Muscle of leg (tissue), 11 donors: ENCODE results near the gene IGF2. TPM values are rescaled to one million over a fixed set of nuclear protein-coding genes. Genes with fewer than 3 reads are reported as not detected.

Source experiments
- DNase-seq: peaks from one replicate; pipeline ENCODE4 v3.0.0; 2013
- H3K27ac ChIP-seq: one replicate; pipeline ENCODE4 v1.5.1; 2013; ENCODE audit warnings: mild to moderate bottlenecking, low read length, control low read depth
- H3K27me3 ChIP-seq: one replicate; pipeline ENCODE4 v1.6.1; 2013; ENCODE audit warnings: low read length; ENCODE audit not compliant: control insufficient read depth, insufficient read depth
- H3K36me3 ChIP-seq: one replicate; pipeline ENCODE4 v1.6.1; 2013; ENCODE audit warnings: low read length; ENCODE audit not compliant: control insufficient read depth, insufficient read depth
- H3K4me1 ChIP-seq: one replicate; pipeline ENCODE4 v1.6.1; 2013; ENCODE audit warnings: low read length; ENCODE audit not compliant: control insufficient read depth, insufficient read depth
- H3K4me3 ChIP-seq: one replicate; pipeline ENCODE4 v1.5.1; 2013; ENCODE audit warnings: low read length, control low read depth
- H3K9me3 ChIP-seq: replicated peaks from 2 replicates; pipeline ENCODE4 v1.6.1; 2013; ENCODE audit warnings: low read depth, low read length; ENCODE audit not compliant: control insufficient read depth
- WGBS: methylation state at CpG from one replicate; pipeline ENCODE4 v1.1.5; 2013; ENCODE audit warnings: missing lambda C conversion rate; ENCODE audit not compliant: insufficient coverage; 5-methylcytosine and 5-hydroxymethylcytosine counted together
- polyA plus RNA-seq, 8 donors: library from polyadenylated mRNA; unstranded; fragments of 120-200 nt; gene quantifications; one replicate each; pipeline versions ENCODE4 v1.2.1 to v1.2.3, GENCODE V29; 2013; ENCODE audit warnings: inconsistent platforms in 1 of 8, low replicate concordance in 1 of 8; ENCODE audit not compliant: insufficient read length in 8 of 8, insufficient read depth in 1 of 8
- total RNA-seq: library from RNA; stranded (reverse); fragments of 120-200 nt; gene quantifications from one replicate; pipeline ENCODE4 v1.2.4, GENCODE V29; 2013

Gene IGF2
- total and polyA plus RNA-seq, 9 donors: 1,262 to 5,136 (median 4,438) TPM

DNA sequence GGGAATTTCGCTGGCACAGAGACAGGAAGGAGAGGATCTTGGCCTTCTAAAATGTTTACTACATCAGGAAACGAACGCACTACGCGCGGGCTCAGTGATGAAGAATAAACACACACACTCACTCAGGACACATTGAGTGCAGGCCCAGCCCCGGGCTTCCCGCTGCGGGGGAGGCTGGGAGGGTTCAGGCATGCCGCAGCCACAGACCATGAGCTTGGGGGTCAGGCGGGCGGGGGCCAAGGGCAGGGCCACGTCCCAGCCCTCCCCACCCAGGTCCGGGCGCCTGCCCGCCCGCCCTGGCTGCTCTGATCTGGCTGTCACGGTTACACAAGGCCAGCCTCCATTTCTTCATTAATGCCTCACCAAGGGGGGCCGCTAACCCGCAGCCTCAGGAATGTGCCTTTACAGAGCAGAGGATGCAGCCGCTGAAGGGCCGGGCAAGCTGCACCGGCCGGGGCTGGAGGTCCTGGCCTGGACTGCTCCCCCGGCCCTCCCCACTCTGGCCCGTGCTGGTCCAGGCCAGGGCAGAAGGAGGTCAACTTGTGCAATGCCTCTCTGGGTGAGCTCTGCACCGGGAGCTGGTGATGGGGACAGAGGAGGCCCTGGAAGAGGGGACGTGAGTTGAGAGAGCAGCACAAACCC lies 41.7 kb downstream of the IGF2 start:
- Histone ChIP-seq H3K27ac (peak overlapping the region; percentile 69), H3K36me3 (no peaks in the 10 kb centered on the region), H3K27me3 (no peaks in the 10 kb centered on the region), H3K9me3 (peaks cover 6% of the 10 kb centered on the region), H3K4me1 (peaks cover 51% of the 10 kb centered on the region), H3K4me3 (no peak overlapping the region)
- 10% methylated on average over 13 of the region's 28 CpGs for WGBS
- peak; percentile 74 for DNase-seq

DNA sequence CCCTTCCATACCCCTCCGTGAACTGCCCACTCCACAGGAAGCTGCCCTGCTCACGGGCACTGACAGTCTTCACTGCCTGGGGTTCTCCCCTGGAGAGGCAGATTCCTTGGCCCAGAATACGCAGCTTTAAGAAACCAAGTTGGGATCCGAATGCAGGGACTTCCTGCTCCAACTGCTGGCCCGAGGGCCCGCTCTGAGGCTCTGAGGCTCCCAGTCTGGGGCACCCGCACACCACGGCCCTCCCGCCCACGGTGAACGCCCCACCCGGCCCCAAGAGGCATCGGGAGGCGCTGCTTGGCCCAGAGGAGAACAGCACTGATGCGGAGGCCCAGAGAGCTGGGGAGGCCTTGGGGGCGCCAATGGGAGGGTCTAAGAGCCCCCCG lies 42.3 kb downstream of the IGF2 start:
- Histone ChIP-seq H3K27ac (peak overlapping the region; percentile 69), H3K36me3 (no peaks in the 10 kb centered on the region), H3K4me3 (no peak overlapping the region), H3K9me3 (peaks cover 6% of the 10 kb centered on the region), H3K27me3 (no peaks in the 10 kb centered on the region), H3K4me1 (peaks cover 51% of the 10 kb centered on the region)
- peak; percentile 40 for DNase-seq
- WGBS: 48% methylated on average over 16 of the region's 17 CpGs

DNA sequence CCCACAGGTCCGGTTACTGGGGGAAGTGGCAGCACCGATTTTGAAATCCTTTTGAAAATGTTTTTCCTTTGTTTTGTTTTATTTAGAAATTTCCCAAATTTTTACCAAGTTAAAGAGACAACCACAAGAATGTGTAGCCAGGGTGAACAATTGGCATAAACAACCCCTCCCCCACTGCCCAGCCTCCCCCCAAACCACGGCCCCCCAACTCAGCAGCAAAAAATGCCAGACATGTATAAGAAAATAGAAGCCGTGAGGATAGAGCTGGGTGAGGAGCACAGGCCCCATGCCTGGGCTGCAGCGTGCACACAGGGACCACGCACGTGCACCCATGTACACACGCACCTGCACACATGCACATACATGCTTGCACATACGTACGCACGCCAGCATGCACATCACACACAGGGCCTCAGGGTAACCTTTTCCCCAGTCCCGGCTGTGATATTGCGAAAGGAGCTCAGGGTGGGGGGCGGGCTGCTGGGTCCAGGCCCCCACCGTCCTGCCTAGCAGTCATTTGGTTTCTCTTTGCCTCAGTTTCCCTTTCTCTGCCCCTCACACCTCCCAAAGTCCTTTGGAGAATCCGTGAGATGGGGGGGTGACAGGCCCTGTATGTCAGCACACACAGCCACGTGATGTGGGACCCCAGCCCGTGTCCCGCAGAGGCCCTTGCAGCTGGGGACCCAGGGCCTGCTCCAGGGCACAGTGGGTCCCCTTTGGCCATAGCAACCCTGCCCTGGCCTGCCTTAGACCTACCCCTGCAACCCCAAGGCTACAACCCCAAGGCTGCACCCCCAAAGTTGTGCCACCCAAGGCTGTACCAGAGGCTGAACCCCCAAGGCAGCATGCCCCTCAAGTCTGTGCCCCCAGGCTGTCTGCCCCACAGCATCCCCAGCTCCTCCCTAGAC lies 42.9 kb downstream of the IGF2 start:
- no peaks in the 10 kb centered on the region for H3K27me3 ChIP-seq
- peaks cover 51% of the 10 kb centered on the region for H3K4me1 ChIP-seq
- H3K36me3 ChIP-seq: no peaks in the 10 kb centered on the region
- 94% methylated on average over 13 of the region's 19 CpGs for WGBS
- H3K27ac ChIP-seq: peak overlapping the region; percentile 69
- no peak for DNase-seq
- H3K4me3 ChIP-seq: no peak overlapping the region
- peaks cover 6% of the 10 kb centered on the region for H3K9me3 ChIP-seq

DNA sequence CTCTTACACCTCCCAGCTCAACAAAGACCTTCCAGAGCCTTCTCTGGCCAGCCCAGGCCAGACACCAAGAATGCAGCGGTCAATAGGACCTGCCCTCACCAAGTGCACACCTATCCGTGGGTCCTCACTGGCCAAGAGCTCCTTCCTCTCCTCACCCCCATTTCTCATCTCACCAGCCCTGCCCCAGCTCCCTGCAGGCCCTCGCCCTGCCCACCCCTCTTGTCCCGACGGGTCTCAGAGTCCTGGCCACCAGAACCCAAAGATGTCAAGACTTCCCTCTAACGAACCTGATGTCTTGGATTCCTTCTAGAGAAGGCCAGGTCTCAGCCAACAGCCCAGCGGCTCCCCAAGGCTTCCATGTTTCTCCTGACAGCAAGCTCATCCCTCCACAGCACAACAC lies 43.6 kb downstream of the IGF2 start:
- peaks cover 49% of the 10 kb centered on the region for H3K4me1 ChIP-seq
- H3K27me3 ChIP-seq: no peaks in the 10 kb centered on the region
- H3K4me3 ChIP-seq: no peak overlapping the region
- 93% methylated on average over 4 of the region's 7 CpGs for WGBS
- DNase-seq: no peak
- peaks cover 6% of the 10 kb centered on the region for H3K9me3 ChIP-seq
- no peaks in the 10 kb centered on the region for H3K36me3 ChIP-seq
- no peak overlapping the region for H3K27ac ChIP-seq

DNA sequence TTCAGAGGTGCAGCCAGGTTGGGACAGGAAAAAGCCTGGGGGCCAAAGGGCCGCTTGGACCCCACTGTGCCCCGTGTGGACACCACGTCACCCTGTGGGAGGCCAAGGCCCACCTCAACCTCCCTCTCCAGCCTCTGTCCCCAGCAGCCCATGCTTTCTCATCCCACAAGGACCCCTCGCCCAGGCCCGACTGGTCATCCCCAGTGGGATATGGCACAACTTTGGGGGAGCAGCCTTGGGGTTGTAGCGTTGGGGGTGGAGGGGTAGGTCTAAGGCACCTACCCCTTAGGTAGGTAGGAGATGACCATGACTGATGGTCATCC lies 44.0 kb downstream of the IGF2 start:
- peaks cover 46% of the 10 kb centered on the region for H3K4me1 ChIP-seq
- no peak for DNase-seq
- WGBS: 100% methylated on average over 1 of the region's 6 CpGs

DNA sequence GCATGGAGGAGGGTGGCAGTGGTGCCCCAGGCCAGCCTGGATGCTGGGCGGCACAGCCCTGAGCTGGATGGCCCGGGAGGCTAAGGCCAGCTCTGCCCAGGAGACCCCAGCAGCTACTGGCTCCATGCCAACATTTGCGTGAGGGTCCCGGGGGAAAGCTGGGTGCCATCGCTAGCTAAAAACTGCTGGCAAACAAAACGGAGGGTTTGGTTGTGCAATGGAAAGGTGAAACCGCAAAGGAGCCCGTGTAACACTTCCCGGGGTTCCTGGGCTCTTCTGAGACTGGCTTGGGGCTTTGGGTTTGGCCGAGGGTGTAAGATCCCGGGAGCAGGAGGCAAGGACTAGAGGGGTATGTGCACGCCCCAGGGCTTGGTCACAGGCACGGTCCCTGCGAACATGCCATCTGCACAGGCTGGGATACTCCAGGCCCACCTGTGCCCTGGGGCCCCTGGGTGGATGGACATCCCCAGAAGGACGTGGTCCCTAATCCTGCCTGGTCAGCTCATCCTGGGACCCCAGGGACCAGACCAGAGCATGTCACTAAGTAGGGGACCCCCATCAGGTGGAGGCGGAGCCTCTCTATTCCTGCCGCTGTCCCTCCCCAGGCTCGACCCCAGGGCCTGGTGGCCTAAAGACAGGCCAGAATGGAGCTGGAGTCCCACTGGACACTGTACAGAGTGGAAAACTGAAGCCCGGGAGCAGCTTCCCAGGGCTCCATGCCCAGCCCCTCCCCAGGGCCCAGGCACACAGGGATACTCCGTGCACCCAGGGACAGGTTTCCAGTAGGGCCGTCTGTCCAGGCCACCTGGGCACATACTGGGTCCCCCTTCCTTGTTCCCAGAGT lies 44.6 kb downstream of the IGF2 start:
- Histone ChIP-seq H3K4me3 (no peak overlapping the region), H3K27me3 (no peaks in the 10 kb centered on the region), H3K36me3 (no peaks in the 10 kb centered on the region), H3K4me1 (peaks cover 40% of the 10 kb centered on the region), H3K27ac (no peak overlapping the region), H3K9me3 (peaks cover 6% of the 10 kb centered on the region)
- no peak for DNase-seq
- 87% methylated on average over 21 of the region's 21 CpGs for WGBS

More for the DNA sequence above, 44.0 kb downstream of the IGF2 start:
- no peak overlapping the region for H3K27ac ChIP-seq
- peaks cover 6% of the 10 kb centered on the region for H3K9me3 ChIP-seq
- no peaks in the 10 kb centered on the region for H3K27me3 ChIP-seq
- H3K4me3 ChIP-seq: no peak overlapping the region
- H3K36me3 ChIP-seq: no peaks in the 10 kb centered on the region

DNA sequence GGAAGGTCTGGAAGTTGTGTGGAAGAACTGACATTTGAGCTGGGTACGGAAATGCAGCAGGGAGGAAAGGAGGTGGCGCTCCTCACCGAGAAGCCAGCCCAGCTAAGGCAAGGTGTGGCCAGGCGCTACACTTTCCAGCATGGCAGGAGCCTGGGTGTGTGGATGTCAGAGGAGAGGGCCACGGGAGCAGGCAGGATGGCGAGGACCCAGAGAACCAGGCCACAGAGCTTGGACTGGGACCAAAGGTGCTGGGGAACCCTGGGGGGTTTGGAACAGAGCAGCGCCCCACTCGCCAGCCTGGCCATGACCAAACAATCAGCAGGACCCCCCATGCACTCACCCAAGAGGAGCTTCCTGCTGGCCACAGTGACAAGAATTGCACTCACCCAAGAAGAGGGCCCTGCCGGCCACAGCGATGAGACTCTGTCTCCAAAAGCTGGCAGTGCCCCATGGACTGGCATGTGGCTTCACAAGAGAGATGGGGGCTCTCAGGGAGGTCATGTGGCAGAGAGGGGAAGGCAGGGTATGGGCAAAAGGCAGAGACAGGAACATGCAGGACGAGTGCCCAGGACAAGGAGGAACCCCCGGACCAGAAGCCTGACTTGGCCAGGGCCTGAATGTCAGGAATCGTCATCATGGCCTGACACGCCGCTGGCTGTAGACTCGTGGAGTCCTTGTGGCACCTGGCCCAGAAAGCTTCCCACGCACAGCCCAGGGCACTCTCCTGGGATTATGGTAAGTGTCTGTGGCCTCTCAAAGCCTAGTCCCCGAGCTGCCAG lies 45.4 kb downstream of the IGF2 start:
- no peaks in the 10 kb centered on the region for H3K27me3 ChIP-seq

DNA sequence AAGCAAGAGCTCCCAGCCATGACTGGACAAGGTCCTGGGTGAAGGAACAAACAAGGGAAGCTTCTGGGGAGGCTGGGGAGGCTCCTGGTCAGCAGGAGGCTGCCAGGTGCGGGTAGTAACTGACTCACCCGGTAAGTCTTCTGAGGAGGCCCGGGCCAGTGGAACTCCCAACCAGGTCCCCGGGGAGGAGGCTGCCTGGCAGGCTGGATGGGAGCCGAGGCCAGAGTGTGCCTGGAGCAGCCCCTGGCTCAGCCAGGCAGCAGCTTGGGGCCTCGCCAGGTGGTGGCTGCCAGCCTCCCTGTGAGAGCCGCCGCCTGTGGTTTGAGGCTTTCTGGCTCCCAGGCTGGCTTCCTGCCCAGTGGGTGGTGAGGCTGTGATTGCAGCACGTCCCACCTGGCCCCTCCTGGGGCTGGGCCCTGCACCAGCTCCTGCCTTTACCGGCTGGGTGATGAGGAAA lies 46.2 kb downstream of the IGF2 start:
- WGBS: 71% methylated on average over 7 of the region's 10 CpGs
- H3K4me1 ChIP-seq: peaks cover 26% of the 10 kb centered on the region
- H3K9me3 ChIP-seq: peaks cover 6% of the 10 kb centered on the region
- H3K36me3 ChIP-seq: no peaks in the 10 kb centered on the region
- H3K27ac ChIP-seq: no peak overlapping the region
- H3K4me3 ChIP-seq: no peak overlapping the region
- DNase-seq: no peak
- H3K27me3 ChIP-seq: no peaks in the 10 kb centered on the region

More for the DNA sequence above, 45.4 kb downstream of the IGF2 start:
- Histone ChIP-seq H3K4me1 (peaks cover 32% of the 10 kb centered on the region), H3K27ac (no peak overlapping the region), H3K36me3 (no peaks in the 10 kb centered on the region), H3K4me3 (no peak overlapping the region), H3K9me3 (peaks cover 6% of the 10 kb centered on the region)
- WGBS: 86% methylated on average over 18 of the region's 18 CpGs
- DNase-seq: no peak

DNA sequence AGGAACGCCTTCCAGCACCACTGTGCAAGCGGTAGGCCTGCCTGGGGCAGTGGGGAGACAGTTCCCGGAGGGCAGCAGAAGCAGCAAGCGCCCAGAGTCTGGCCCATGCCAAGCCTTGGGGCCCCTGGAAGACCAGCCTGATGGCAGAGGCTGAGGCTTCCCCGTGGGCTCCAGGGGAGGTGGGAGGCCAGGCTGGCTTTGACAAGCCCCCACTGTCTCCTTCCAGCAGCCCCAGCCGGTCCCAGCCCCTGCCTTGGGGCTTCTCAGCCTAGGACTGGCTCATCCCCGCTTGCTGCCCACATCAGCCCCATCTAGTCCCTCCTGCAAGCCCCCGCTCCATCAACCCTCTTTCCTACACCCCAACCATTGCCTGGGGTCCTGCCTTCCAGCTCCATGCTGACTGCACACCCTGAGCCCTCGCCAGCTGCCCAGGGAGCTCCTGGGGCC lies 46.7 kb downstream of the IGF2 start:
- DNase-seq: no peak
- WGBS: 80% methylated on average over 8 of the region's 9 CpGs
- H3K9me3 ChIP-seq: peaks cover 6% of the 10 kb centered on the region
- H3K27ac ChIP-seq: no peak overlapping the region
- no peak overlapping the region for H3K4me3 ChIP-seq
- H3K36me3 ChIP-seq: no peaks in the 10 kb centered on the region
- peaks cover 21% of the 10 kb centered on the region for H3K4me1 ChIP-seq
- H3K27me3 ChIP-seq: no peaks in the 10 kb centered on the region
